ENCODE results near the gene JARID2. TPM values are rescaled to one million over a fixed set of nuclear protein-coding genes. Genes with fewer than 3 reads are reported as not detected.

The JARID2 gene
- polyA plus RNA-seq, 1 donor (not counting 4 experiments of a cell fraction or from before 2014, with no cell fraction given), result 11.0 TPM

DNA sequence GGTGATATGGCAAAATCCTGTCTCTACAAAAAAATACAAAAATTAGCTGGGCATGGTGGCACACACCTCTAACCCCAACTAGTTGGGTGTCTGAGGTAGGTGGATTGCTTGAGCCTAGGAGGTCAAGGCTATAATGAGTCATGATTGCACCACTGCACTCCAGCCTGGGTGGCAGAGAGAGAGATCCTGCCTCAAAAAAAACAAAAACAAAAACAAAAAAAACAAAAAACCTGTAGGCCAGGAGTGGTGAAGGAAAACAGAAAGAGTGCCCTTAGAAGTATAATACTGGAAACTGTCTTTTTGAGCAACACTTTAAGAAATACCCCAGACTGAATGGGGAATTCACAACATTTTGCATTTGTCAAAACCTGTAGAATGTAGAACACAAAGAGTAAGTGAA, 85.3 kb downstream of the JARID2 start:
- Histone ChIP-seq H4K20me1 (ENCODE audit: control insufficient read depth, extremely low read depth, insufficient read depth, low read length) (peaks cover 15% of the 10 kb centered on the region), H2AFZ (ENCODE audit: control insufficient read depth, low read length) (no peak overlapping the region), H3K4me2 (ENCODE audit: control insufficient read depth, extremely low read depth, insufficient read depth, low read depth, low read length) (no peak overlapping the region), H3K79me2 (ENCODE audit: control insufficient read depth, insufficient read depth, low read length) (peaks cover 93% of the 10 kb centered on the region), H3K4me3 (ENCODE audit: control insufficient read depth in 2 of 3, extremely low read depth in 1 of 3, insufficient read depth in 2 of 3, low read depth in 1 of 3, low read length in 3 of 3) (no peak overlapping the region), H3K27me3 (ENCODE audit: control insufficient read depth, extremely low read depth, insufficient read depth, low read length) (no peaks in the 10 kb centered on the region), H3K9ac (ENCODE audit: control insufficient read depth, extremely low read depth, insufficient read depth, low read length) (peak overlapping the region; percentile 16), H3K4me1 (ENCODE audit: control insufficient read depth, extremely low read depth, insufficient read depth, low read length) (peaks cover 39% of the 10 kb centered on the region), H3K27ac (ENCODE audit: control insufficient read depth, insufficient read depth, low read length) (peak overlapping the region; percentile 85), H3K36me3 (ENCODE audit: control insufficient read depth in 2 of 2, extremely low read depth in 1 of 2, insufficient read depth in 2 of 2, low read length in 2 of 2) (no peaks in the 10 kb centered on the region), H3K9me1 (ENCODE audit: control insufficient read depth, extremely low read depth, insufficient read depth, low read length) (peaks cover 10% of the 10 kb centered on the region), H3K9me3 (ENCODE audit: control insufficient read depth, low read depth, low read length) (no peaks in the 10 kb centered on the region)
- FAIRE-seq (no peak), DNase-seq (ENCODE audit: low read depth, low spot score) (no peak)
- dilution Hi-C loops (cut with MboI; ENCODE audit: extremely low pct_ligation_motif_present, low sequenced_read_pairs), result no loop called here
- no peak for TF ChIP-seq EZH2 (IDR thresholded peaks at IDR 0.05; ENCODE audit: low read length)
- TF ChIP-seq, protein P1, sequence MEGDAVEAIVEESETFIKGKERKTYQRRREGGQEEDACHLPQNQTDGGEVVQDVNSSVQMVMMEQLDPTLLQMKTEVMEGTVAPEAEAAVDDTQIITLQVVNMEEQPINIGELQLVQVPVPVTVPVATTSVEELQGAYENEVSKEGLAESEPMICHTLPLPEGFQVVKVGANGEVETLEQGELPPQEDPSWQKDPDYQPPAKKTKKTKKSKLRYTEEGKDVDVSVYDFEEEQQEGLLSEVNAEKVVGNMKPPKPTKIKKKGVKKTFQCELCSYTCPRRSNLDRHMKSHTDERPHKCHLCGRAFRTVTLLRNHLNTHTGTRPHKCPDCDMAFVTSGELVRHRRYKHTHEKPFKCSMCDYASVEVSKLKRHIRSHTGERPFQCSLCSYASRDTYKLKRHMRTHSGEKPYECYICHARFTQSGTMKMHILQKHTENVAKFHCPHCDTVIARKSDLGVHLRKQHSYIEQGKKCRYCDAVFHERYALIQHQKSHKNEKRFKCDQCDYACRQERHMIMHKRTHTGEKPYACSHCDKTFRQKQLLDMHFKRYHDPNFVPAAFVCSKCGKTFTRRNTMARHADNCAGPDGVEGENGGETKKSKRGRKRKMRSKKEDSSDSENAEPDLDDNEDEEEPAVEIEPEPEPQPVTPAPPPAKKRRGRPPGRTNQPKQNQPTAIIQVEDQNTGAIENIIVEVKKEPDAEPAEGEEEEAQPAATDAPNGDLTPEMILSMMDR (optimal IDR thresholded peaks at IDR 0.05 in 1 of 3, IDR thresholded peaks at IDR 0.05 in 1 of 3, conservative IDR thresholded peaks at IDR 0.05 in 1 of 3; ENCODE audit: extremely low read depth in 1 of 3, insufficient read depth in 2 of 3, low read length in 3 of 3), result no peak

DNA sequence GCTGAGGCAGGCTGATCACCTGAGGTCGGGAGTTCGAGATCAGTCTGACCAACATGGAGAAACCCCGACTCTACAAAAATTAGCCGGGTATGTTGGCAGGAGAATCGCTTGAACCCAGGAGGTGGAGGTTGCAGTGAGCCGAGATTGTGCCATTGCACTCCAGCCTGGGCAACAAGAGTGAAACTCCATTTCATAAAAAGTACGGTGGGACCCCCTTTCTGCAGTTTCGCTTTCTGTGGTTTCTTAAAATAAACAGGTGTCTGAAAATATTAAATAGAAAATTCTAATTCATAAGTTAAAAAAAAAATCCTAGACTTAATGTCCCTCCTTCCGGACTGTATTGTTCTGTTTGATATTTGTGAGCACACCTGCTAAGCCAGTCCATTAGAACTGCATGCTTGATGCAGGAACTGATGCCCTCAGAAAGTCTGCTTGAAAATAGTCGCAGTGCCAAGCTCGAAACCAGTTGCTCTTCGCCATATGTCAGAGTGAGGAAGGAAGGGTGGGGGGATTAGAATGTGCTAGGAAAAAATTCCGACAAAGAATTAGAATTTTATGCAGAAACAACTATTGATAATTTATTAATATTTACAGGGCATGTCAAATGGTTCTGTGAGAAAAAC, 85.9 kb downstream of the JARID2 start:
- H3K9ac ChIP-seq (ENCODE audit: control insufficient read depth, extremely low read depth, insufficient read depth, low read length), result no peak overlapping the region
- H3K27ac ChIP-seq (ENCODE audit: control insufficient read depth, insufficient read depth, low read length), result peak overlapping the region; percentile 85
- peaks cover 15% of the 10 kb centered on the region for H4K20me1 ChIP-seq (ENCODE audit: control insufficient read depth, extremely low read depth, insufficient read depth, low read length)
- peaks cover 34% of the 10 kb centered on the region for H3K4me1 ChIP-seq (ENCODE audit: control insufficient read depth, extremely low read depth, insufficient read depth, low read length)
- H3K4me3 ChIP-seq (ENCODE audit: control insufficient read depth in 2 of 3, extremely low read depth in 1 of 3, insufficient read depth in 2 of 3, low read depth in 1 of 3, low read length in 3 of 3), result no peak overlapping the region
- no peaks in the 10 kb centered on the region for H3K27me3 ChIP-seq (ENCODE audit: control insufficient read depth, extremely low read depth, insufficient read depth, low read length)
- peaks cover 10% of the 10 kb centered on the region for H3K9me1 ChIP-seq (ENCODE audit: control insufficient read depth, extremely low read depth, insufficient read depth, low read length)
- no peaks in the 10 kb centered on the region for H3K9me3 ChIP-seq (ENCODE audit: control insufficient read depth, low read depth, low read length)
- peaks cover 92% of the 10 kb centered on the region for H3K79me2 ChIP-seq (ENCODE audit: control insufficient read depth, insufficient read depth, low read length)
- no peak for FAIRE-seq
- DNase-seq (ENCODE audit: low read depth, low spot score), result no peak
- no peak for TF ChIP-seq EZH2 (IDR thresholded peaks at IDR 0.05; ENCODE audit: low read length)
- TF ChIP-seq, protein P1 (optimal IDR thresholded peaks at IDR 0.05 in 1 of 3, IDR thresholded peaks at IDR 0.05 in 1 of 3, conservative IDR thresholded peaks at IDR 0.05 in 1 of 3; ENCODE audit: extremely low read depth in 1 of 3, insufficient read depth in 2 of 3, low read length in 3 of 3), result no peak
- H3K36me3 ChIP-seq (ENCODE audit: control insufficient read depth in 2 of 2, extremely low read depth in 1 of 2, insufficient read depth in 2 of 2, low read length in 2 of 2), result no peaks in the 10 kb centered on the region
- no peak overlapping the region for H3K4me2 ChIP-seq (ENCODE audit: control insufficient read depth, extremely low read depth, insufficient read depth, low read depth, low read length)
- dilution Hi-C loops (cut with MboI; ENCODE audit: extremely low pct_ligation_motif_present, low sequenced_read_pairs), result no loop called here
- no peak overlapping the region for H2AFZ ChIP-seq (ENCODE audit: control insufficient read depth, low read length)

Measured in keratinocyte (primary cell).